HG03139 (cell line): ENCODE data around the gene PTPRE.

Experiments used
- ATAC-seq: cut with Tn5 transposase; IDR thresholded peaks from one replicate; pipeline ENCODE4 v1.9.1; 2021; ENCODE audit not compliant: unreplicated experiment

PTPRE gene

DNA sequence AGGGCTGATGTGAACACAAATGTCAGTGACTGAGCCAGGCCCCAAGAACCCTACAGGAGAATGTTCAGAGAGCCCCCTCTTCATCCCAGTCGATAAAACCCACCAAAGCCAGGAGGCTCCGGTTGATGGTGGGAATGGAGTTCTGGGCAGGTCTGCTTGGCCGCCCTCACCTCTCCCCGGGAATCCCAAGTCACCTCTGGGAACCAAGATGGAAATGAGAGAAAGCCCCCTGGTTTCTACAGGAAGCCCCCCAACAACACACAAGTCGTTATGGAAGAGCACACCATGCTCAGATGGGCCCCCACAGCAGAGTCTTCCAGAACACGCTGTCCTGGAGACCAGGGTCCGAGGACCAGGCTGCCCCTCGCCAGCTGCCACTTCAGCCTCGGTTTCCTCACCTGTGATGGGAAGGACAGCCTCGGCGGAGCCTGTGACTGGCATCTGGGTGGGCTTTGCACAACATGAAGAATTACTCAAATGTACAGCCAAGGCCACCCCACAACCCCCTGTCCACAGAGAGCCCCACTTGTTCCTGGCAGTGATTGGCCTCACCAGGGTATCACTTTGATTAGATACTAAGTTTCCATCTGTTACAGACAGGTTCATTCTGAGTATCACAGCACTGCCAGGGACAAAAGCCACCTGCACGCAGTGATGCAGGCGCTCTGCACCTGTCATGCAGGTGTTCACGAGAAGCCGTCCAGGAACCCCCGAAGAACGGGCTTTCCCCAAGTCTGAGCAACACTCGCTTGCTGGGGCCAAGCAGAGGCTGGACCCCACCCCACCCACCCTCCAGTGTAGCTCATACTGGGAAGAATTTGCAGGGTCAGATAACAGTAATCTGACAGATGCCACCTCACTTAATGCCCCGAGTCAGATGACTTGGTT, 161.7 kb downstream of the PTPRE start:
- no peak for ATAC-seq

DNA sequence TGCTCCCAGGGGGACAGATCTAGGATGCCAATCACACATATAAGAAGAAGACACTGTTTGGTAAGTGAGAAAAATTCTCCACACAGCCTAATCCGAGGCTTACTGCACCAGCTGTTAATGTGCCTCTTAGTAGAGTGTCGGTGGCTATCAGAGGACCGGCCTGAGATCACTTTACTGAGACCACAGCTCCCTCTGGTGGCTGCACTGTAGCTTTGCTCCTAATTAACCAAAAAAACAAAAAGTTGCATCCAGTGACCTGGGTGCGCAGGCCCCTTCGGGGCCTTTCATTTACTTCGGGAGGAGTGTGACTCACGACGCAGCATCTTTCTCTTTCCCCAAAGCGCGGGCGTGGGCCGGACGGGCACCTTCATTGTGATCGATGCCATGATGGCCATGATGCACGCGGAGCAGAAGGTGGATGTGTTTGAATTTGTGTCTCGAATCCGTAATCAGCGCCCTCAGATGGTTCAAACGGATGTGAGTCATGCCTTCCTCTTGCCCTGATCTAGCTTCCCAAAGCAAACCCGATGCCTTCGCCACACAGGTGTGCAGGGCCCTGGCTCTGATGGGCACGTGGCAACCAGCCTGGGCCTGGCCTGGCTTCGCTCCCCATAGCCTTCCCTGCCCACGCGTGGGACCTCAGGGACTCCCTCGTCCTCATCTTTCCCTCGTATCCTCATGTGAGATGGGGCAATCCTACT, 162.6 kb downstream of the PTPRE start:
- ATAC-seq = peak; percentile 27

DNA sequence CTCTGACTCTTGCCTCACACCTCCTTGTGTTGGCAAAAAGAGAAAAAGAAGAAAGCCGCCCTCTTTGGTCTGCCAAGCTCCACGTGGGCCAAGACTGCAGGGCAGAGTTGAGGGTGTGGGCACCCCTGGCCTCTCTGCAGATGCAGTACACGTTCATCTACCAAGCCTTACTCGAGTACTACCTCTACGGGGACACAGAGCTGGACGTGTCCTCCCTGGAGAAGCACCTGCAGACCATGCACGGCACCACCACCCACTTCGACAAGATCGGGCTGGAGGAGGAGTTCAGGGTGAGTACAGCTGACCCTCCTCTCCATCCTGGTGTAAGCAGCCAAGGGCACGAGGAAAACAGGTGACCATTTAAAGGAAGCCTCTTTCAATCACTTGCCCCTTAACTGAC, 163.3 kb downstream of the PTPRE start:
- ATAC-seq = no peak

DNA sequence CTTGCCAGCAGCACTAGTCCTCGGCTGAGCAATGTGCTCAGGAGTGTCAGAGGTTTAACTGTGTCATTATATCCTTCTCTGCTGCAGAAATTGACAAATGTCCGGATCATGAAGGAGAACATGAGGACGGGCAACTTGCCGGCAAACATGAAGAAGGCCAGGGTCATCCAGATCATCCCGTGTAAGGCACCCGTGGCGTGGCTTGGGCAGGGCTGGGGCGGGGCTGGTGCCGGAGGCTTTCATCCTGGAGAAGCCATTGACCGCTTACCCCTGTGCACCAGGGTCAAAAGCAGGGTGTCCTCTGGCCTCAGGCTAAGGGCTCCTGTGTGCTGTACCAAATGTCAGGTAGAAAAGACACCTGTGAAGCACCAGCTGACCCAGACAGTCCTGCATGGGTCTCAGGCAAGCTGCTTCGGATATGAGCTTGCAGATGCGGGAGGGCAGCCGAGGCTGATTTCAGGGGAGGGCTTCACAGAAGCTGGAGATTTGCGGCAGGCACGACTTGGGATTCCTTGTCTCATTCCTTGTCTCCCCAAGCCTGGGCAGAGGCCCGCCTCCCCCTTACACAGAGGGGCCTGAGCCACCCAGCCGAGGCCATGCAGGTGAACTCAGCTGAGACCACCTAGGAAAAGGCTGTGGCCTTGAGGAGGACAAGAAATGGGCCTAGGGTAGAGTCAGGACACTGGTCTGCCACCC, 164.0 kb downstream of the PTPRE start:
- no peak for ATAC-seq

DNA sequence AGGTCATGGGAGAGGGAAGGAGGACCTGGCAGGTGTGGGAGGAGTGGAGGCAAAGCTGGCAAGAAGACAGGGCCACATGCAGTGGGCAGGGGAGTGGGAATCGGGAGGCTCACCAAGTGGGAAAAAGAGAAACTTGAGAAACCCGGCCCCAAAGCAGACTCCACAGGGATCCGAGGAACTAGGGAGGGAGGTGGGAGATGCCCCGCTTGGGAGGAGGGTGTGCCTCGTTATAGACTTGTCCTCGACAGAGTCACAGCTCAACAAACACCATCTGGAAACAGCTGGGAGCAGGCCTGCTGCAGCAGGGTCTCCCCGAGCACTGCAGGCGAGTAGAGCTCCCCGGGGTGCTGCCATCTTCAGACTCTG, 164.5 kb downstream of the PTPRE start:
- ATAC-seq = no peak

DNA sequence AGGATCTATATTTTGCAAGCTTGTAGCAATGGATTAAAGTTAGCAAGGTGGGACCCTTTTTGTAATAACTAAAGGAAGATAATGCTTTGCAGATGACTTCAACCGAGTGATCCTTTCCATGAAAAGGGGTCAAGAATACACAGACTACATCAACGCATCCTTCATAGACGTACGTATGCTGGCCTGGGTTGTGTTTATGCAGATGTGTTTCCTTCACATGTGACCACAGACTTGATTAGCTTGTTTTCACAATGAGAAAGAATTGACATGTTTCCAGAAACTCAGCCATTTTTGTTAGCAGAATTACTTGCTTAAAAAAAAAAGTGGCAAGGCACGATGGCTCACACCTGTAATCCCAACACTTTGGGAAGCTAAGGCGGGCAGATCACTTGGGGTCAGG, 165.1 kb downstream of the PTPRE start:
- no peak for ATAC-seq

DNA sequence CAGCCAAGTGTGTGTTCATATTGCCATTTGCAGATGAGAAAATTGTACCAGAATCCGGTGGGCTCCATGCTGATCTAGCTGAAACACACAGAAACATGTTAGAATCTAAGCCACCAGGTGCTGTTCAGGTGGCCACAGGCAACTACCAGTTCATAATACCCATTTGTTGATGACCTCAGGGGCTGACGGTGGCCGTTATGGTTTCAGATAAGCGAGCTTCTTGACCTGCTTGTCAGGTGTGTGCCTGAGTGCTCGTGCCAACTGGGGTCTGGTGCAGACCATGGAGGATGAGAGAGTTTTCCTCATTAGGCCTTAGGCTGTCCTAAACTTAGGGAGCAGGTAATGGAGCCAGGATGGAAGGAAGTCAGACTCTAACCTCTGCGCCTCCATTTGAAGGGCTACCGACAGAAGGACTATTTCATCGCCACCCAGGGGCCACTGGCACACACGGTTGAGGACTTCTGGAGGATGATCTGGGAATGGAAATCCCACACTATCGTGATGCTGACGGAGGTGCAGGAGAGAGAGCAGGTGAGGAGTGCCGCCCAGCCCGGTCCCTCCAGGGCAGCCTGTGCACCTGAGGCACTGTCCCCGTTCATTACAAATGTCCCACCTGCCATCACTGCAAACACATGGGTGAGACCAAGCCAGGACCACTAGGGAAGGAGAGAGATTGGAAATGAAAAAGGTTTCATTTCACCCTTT, 166.2 kb downstream of the PTPRE start:
- no peak for ATAC-seq

DNA sequence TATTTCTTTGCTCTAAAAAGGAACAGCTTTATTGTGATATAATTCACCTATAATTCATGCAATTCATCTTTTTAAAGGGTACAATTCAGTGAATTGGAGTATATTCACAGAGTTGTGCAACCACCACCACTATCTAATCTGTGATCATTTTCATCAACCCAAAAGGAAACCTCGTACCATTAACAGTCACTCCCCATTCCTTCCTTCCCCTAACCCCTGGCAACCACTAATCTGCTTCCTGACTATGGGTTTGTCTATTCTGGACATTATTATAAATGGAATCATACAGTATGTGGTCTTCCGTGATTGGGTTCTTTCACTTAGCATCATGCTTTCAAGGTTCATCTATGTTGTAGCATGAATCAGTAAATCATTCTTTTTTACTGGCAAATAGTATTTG, 167.0 kb downstream of the PTPRE start:
- ATAC-seq = no peak

DNA sequence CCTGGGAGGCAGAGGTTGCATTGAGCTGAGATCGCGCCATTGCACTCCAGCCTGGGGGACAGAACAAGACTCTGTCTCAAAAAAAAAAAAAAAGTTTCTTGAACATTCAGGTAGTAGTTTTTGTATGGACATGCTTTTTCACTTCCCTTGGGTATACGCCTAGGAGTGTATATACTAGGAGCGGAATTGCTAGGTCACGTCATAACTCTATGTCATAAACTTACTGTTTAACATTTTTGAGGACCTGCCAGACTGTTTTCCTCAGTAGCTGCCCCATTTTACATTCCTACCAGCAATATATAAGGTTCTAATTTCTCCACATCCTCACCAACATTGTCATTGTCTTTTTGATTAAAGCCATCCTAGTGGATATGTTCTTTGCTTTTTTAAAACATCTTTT, 167.7 kb downstream of the PTPRE start:
- ATAC-seq = no peak

DNA sequence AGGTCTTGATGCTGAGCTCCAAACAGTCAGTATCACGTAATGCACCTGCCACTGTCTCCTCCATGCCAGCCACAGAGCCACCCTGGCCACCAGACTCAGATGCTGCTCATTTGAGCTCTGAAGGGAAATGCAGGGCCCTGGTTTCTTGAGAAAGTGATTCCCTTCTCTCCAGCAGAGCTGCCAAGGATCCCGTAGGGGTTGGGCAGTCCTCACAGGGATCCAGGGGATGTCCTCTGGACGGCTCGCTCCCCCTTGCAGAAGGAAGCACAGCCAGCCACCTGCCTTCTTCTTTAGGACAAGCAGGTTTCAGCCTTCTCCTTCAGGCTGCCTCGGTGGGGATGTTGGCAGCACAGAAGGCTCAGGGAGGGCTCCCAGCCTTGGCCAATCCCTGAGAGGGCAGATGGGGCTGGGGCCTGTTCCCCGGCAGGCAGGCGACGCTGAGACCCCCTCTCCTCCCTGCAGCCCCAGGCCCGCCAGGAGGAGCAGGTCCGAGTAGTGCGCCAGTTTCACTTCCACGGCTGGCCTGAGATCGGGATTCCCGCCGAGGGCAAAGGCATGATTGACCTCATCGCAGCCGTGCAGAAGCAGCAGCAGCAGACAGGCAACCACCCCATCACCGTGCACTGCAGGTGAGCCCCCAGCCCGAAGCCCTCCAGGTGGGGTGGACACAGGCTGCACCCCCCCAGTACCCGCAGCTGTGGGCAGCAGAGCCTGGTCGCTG, 170.4 kb downstream of the PTPRE start:
- no peak for ATAC-seq

DNA sequence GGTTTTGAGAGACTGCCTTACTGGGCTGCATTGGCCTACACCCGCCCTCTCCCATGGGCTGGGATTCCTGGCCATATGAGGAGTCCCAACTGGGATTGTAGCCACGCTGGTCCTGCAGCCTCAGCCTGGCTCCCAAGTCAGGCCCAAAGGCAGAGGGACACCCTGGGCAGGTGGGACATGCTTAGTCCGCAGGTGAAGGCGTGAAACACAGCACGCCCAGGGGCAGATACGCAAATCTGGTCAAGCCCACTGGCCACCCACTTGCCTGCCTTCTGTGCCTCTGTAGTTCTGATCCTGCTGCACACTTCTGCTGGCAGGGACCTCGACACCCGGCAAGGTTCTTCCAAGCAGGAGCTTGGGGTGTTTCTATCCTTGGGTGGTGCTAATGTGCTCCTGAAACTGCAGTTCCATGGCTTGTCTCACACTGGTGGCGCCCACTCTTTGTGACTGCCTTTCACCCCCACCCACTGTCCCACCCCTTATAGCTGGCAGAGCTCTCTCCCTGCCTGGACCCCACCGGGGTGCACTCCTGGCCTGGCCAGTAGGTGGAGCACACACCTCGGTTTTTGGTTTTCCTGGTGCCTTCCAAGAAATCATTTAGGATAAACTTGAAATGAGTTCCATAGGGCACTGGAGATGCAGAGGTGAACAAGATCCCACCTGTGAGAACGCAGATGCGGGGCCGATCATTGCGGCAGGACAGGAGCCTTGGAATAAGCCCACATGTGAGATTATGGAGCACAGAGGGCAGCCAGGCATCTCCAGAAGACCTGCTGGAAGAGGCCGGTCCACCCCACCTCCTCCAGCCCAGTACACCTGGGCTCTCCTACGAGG, 171.4 kb downstream of the PTPRE start:
- peak; percentile 71 for ATAC-seq

DNA sequence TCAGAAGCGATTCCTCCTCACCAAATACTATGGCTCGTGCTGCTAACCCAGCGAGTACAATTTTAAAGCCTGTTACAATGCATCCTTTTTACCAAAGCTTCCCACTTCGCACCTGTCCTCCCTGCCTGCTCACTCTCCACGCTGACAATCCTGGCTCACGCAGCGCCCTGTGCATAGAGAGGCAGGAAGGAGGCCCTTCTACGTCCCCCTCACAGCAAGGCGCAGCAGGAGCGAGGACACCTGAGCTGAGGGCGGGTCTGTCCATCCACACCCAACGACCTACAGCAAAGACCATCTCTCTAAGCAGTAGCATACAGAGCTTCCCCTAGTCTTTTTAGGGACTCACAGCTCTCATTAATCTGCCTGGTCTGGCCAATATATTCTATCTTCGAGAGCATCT, 173.3 kb downstream of the PTPRE start:
- ATAC-seq = no peak

DNA sequence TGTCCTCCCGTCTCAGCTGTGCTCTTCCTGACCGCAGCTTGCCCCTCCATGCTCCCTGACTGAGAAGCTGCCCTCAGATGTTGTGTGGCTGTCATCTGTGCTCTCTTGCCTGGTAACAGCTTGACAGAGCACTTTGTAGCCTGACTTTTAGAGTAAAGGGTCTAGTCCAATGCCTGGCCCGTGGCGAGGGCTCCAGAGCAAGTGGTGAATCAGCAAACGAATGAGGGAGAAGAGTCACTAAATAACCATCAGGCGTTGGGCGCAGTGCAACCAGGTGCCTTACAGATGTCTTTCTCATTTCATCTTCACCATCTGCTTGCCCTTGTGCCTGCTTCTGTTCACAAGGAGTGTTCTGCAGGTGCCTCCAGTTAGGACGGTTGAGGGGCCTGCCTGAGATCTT, 173.7 kb downstream of the PTPRE start:
- ATAC-seq = no peak

DNA sequence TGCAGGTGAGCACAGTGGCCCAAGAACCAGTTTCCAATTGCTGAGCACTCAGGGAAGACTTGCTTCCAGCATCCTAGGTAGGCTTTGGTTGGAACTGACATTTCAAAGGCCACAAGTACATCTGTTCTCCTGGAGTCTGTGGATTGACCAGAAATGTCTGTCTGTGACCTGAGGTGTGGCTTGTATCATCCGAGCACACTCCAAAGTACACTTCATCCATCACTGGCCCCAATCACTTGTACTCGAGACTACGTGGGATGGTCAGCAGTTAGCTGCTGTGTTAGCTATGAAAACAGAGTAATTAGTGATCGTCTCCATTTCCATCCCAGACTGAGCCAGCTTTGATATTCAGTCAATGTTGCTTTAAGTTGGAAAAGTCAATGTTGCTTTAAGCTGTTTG, 174.3 kb downstream of the PTPRE start:
- ATAC-seq = no peak

DNA sequence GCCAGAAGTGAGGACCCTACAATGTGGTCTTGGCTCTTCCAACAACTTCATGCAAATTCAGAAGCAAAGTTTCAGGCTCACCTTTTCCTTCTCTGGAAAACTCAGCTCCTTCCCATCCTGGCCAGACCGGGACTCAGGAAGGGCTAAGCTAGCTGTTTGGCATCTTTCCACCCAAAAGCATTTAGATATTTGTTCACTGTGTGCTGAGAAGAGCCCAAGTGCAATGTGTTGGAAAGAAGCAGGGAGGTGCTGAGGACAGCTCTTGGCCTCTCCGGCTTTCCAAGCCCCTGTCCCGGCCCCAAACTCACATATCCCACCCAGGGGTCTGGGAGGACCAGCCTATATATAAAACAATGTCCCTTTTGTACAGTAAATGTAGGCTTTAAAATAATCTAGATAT, 174.8 kb downstream of the PTPRE start:
- no peak for ATAC-seq

DNA sequence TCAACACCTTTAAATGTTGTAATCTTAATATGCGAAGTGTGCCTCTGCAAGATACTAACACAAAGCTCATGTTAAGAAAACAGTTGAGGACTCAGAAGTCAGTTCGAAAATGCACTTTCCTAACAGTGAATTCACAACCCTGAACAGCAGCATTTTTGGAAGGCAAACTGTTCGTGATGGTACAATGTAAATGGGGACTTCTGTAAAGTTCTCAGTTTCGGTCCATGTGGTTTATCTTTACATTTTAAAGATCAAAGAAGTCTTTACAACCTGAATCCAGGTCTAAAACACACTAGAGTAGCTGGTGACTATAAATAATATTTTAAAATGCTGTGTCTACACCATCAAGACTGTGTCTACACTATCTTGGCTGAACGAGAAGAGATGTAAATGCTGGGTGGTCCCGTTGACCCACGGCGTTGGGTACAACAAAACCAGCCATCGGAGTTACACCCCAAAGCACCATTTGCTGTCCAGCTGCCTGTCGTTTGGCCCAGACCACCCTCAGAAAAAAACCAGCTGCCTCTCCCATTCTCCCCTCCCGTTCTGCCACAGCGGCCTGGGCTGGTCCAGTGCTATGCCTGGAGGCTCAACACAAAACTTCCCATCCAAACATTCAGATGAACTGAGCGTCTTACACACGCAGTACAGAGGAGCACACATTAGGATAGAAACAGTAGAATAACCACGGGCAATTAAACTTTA, 176.4 kb downstream of the PTPRE start:
- ATAC-seq = no peak

DNA sequence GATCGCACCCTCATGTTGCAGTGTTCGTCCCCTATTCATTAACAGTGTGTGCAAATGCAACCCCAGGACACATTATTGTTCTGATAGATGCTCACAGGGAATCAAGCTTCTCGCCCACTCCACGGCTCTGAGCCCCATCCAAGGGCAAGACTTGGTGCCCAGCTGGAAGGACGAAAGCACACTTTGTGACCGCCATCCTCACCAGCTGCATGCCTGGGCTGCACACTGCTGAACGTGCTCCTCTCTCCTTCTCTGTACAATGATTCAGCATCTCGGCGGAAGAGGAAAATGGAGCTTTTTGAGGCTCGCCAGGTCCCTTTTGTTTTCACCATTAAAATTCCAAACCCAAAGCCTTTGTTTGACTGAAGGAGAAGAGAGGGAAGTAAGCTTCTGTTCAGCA, 177.5 kb downstream of the PTPRE start:
- ATAC-seq = no peak

DNA sequence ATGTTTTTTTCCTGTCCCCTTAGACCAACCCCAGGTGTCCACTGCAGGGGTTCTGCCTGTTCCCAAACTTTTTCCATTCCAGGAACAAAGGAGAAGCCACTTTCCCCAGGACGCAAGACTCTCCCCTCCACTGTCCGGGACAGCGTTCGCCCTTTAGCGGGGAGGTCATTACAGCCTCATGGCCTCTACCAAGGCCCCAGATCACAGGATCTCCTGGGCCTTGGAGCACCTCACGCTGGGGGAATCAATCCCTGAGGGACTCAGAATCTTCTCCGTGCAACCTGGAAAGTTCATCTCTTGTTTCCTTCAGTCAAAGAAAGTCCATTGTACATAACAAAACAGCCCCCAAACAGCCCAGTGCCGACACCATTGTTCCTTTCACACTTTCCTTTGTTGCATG, 178.1 kb downstream of the PTPRE start:
- no peak for ATAC-seq
